ENCODE measurements around the gene NFATC2.
"Not testable (repeated sequence)": the region's sequence is repeated elsewhere in the genome, so short reads cannot be mapped to it uniquely, and the experiment has no call there.

NFATC2 gene

GRCh38 chr20:51567622-51568021, 25.1 kb upstream of the NFATC2 start:
- no peak for DNase-seq (ENCODE audit: low spot score)

DNA sequence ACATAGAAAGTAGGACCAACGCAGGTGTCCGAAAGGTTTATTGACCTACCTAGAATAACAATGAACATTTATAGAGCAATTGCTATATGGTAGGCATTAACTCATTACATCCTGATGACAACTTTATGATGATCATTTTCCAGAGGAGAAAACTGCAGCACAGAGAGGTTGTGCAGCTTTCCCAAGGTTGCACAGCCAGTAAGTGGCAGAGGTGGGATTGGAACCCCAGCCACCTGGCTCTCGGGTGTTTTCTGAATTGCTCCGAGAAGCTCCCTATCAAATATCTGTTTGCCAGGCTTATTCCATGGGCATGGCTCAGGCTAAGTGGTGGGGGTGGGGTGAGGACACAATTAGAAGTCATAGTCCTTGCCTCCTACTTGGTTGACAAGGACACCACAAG, 24.1 kb upstream of the NFATC2 start:
- no peak for DNase-seq (ENCODE audit: low spot score)

- no peak for DNase-seq (ENCODE audit: low spot score)
Observed at GRCh38 chr20:51565298-51566144, 23.0 kb upstream of the NFATC2 start.

- DNase-seq (ENCODE audit: low spot score): peak; percentile 65
Observed at GRCh38 chr20:51563486-51564332, 21.2 kb upstream of the NFATC2 start.

DNA sequence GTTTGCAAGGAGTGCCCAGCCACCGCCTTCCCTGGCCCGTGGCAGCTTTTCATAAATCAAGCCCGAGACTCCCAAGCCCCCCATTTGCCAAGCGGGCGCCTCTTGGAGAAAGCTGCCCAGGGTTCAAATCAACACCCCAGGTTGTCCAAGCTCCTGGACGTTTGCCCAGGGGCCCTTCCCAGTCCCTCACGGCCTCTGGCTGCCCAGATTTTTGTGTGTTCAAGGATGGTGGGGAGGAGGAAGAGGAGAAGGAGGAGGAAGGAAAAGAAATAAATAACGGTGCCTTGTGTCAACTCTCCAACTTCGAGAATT, 20.6 kb upstream of the NFATC2 start:
- DNase-seq (ENCODE audit: low spot score): no peak

DNA sequence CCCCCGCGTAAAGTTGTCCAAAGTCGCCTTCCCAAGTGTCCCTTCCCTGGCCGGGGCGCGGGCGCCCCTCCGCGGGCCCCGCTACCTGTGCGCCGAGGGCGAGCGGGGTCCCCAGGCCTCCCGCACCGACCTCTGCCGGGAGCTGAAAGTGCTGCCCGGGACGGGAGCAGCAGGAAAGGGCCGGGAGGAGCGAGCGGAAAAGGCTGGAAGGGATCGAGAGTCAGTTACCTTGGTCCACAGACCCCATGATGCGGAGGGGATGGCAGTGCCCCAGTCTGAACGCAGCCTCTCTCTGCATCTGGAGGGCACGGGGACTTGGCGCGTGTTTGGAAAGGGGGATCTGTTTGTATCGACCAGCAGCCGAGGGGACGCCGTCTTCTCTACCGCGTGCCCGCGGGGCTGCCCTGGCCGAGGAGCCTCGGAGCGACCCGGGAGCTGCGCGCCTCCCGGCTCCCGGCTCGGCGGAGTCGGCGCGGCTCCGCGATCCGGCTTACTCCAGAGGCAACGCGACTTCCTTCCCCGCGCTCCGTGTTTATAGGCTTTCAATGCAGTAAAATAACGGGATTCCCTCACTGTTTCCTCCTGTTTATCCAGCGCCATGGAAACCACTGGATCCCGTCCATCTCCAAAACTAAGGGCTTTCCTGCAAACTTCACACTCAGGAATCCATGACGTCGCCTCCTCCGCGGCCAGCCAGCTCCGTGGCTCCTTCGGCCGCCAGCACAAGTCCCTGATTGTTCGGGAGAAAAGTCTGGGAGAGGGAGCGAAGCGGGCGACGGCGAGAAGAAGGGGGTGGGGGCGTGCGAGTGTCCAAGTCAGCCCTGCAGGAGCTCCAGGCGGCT, 20.0 kb upstream of the NFATC2 start:
- DNase-seq (ENCODE audit: low spot score): peak; percentile 72

DNA sequence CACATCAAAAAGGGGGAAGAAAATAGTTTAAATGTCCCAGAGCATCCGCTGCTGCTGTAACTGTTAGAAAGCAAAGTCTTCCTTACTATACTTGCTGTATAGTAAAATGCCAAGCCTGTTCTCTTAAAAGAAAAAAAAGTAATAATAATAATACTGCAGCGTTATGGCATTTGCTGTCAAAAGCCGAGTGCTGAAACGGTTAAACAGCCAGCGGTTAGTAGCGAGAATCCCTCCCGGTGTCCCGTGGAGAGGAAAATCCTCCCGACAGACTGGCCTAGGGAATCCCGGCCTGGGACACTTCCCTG, 19.5 kb upstream of the NFATC2 start:
- no peak for DNase-seq (ENCODE audit: low spot score)

GRCh38 chr20:51560550-51561307, 18.2 kb upstream of the NFATC2 start:
- no peak for DNase-seq (ENCODE audit: low spot score)

DNA sequence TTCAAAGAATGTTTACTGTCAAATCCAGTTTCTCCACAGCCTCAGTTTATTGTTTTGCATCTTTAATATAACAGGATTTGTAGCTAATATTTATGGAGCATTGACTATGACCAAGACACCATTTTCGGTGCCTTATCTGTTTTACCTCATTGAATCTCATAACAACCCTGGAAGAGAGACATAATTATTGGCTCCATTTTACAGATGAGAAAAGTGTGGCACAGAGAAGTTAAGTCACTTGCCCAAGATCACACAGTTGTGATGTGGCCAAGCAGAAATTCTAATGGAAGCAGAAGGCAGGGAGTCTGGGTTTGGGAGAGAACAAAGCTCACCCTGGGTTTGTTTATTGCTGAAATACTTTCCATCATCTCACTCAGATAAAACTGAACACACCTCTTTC, 17.5 kb upstream of the NFATC2 start:
- no peak for DNase-seq (ENCODE audit: low spot score)

GRCh38 chr20:51554538-51555165, 12.1 kb upstream of the NFATC2 start:
- DNase-seq (ENCODE audit: low spot score): no peak

DNA sequence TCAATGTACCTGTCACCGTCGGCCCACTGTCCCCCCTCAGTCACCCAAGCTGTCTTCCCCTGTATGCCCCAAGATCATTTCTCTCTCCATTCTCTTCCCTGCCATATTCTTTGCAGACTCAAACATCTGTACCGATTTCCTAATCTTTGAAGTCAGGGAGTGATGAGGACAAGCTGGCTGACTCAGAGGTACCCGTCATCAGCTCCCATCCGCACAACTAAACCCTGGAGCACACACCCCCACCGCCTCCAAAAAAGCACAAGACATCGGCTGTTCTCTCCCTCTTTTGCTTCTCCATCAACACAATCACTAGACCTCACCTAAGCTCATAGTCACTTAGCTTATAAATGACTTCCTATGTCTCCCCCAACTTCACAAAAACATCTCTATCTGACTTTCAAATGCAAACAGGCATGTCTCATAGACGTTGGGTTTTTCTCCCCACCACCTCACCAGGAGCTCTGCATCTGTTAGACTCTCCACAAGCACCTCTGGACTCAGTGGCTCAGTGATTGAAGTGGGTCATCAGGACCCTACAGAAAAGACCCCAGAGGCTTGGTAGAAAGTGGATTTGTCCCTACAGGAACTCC, 11.5 kb upstream of the NFATC2 start:
- DNase-seq (ENCODE audit: low spot score): no peak

DNA sequence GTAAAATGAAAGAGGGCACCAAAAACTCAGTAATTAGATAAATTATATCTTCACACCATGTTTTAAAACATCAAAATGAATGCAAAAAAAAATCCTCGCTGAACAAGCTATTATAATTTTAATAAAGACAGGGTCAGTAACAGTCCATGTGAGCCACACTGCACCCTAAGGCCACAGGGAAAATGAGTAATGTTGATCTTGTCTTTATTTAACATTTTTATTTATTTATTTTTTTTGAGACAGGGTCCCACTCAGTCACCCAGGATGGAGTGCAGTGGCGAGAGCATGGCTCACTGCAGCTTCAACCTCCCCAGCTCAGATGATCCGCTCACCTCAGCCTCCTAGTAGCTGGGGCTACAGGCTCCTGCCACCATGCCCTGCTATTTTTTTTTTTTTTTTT, 8.7 kb upstream of the NFATC2 start:
- no peak for DNase-seq (ENCODE audit: low spot score)

- no peak for DNase-seq (ENCODE audit: low spot score)
Observed at GRCh38 chr20:51549474-51549873, 7.0 kb upstream of the NFATC2 start.

DNA sequence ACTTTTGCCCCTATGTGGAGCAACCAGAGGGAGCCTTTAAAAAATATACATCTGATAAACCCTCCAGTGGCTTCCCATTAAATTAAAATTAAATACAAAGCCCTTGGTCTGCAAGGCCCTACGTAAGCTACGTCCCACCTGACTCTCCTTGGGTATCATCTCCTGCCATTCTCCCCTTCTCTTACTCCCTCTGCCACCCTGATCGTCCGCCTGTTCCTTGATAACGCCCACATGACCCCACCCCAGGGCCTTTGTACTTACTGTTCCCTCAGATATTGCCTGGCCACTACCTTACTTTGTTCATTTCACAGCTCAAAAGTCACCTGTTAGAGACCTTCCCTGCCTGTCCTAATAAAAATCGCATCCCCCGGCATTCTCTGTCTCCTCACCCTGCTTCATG, 5.4 kb upstream of the NFATC2 start:
- DNase-seq (ENCODE audit: low spot score): no peak

DNA sequence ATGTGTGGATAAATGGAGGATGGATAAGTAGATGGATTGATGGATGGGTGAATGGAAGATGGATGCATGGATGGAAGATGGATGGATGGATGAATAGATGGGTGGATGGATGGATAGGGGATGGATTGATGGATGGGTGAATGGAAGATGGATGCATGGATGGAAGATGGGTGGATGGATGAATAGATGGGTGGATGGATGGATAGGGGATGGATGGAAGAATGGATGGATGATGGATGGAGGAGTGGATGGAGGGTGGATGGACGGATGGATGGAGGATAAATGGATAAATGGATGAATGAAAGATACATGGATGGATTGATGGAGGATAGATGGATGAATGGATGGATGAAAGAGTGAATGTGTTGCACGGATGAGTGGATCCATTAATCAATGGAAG, 3.0 kb upstream of the NFATC2 start:
- no peak for DNase-seq (ENCODE audit: low spot score)

DNA sequence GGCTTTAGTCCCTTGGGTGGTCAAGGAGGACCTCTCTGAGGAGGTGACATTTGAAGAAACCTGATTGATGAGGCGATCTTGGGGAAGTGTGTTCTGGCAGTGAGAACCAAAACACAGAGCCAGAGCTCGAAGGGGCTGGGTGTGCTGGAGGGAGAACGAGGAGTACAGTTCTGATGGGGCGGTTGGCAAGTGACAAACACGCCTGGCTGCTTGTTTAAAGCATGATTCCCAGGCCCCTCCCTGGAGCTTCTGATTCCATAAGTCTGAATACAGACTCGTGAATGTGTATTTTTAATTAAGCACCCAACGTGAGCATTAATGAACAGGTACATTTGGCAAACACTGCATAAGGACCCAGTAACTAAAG, 886 bp upstream of the NFATC2 start:
- no peak for DNase-seq (ENCODE audit: low spot score)

DNA sequence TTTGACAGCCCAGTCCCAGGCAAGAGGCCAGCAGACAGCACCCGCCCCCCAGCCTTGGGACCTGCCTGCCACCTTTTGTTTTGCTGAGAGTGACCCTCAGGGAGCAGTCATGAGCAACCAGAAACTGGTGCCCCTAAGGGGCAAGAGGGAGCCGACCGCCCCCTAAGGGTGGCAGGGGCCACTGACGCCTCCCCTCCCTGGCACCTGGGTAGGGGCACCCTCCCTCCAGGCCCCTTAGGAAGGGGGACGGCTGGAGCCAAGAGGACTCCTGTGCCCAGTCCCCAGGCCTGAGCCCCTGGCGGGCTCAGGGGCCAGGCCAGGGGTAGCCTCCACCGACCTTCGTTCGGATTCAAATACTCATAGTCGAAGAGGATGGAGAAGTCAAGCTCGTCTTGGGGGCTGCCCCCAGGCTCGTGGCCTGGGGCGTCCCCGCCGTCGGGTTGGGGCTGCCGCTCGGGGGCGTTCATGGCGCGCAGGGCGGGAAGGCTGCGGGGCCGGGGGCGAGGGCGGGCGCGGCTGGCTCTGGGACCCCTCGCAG, 417 bp downstream of the NFATC2 start:
- peak; percentile 75 for DNase-seq (ENCODE audit: low spot score)

- DNase-seq (ENCODE audit: low spot score): peak; percentile 42
Observed at GRCh38 chr20:51541189-51542032, 1.1 kb downstream of the NFATC2 start.

DNA sequence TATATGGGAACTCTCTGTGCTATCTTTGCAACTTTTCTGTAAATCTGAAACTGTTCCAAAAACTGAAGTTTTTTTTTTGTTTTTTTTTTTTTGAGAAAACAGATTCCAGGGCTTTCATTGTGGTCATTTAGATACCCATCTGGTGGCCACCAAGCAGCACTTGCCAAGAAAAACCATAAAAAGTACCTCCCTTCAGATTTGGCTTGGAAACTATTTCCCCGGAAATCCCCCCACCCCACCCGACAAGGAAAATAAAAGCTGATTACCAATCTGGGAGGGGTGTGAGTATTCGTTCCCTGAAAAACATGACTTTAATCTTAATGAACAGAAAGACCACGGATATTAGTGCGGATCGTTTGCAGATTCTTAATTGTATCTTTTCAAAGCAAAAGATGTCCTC, 1.9 kb downstream of the NFATC2 start:
- no peak for DNase-seq (ENCODE audit: low spot score)

DNA sequence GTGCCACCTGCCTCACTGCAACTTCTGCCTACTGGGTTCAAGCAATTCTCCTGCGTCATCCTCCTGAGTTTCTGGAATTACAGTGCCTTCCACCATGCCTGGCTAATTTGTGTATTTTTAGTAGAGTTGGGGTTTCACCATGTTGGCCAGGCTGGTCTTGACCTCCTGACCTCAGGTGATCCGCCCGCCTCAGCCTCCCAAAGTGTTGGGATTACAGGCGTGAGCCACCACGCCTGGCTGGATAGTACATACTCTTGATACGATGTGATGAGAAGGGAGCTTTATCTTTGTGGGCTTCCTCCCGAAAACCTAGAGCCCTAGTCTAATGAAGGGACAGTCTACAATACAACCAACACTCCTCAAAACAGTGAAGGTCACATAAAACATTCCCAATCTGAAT, 2.4 kb downstream of the NFATC2 start:
- not testable (repeated sequence) for DNase-seq (ENCODE audit: low spot score)
